CD4-positive, alpha-beta T cell treated with Interleukin-4 for 4 hours (primary cell): Measurements from ENCODE around the gene SLC16A7.

Experiments
- DNase-seq: peaks from one replicate; pipeline ENCODE4 v3.0.0-alpha.2; 2020

Gene SLC16A7

GRCh38 chr12:59672273-59672672 is 76.4 kb downstream of the SLC16A7 start:
- no peak for DNase-seq

- no peak for DNase-seq
These were observed 79.6 kb downstream of the SLC16A7 start for GRCh38 chr12:59675461-59675860.

- no peak for DNase-seq
These were observed 82.0 kb downstream of the SLC16A7 start for GRCh38 chr12:59677857-59678256.

GRCh38 chr12:59678759-59679411 is 83.1 kb downstream of the SLC16A7 start:
- no peak for DNase-seq

- no peak for DNase-seq
These were observed 93.9 kb downstream of the SLC16A7 start for GRCh38 chr12:59689776-59690175.

- no peak for DNase-seq
These were observed 99.5 kb downstream of the SLC16A7 start for GRCh38 chr12:59695379-59695778.

GRCh38 chr12:59698600-59698999 is 102.8 kb downstream of the SLC16A7 start:
- no peak for DNase-seq

GRCh38 chr12:59699421-59700152 is 103.8 kb downstream of the SLC16A7 start:
- no peak for DNase-seq

- DNase-seq, result no peak
These were observed 104.3 kb downstream of the SLC16A7 start for GRCh38 chr12:59700153-59700450.

GRCh38 chr12:59708064-59708463 is 112.2 kb downstream of the SLC16A7 start:
- no peak for DNase-seq

- DNase-seq, result no peak
These were observed 112.7 kb downstream of the SLC16A7 start for GRCh38 chr12:59708484-59708883.

- DNase-seq, result no peak
These were observed 114.3 kb downstream of the SLC16A7 start for GRCh38 chr12:59710004-59710628.

- DNase-seq, result no peak
These were observed 115.1 kb downstream of the SLC16A7 start for GRCh38 chr12:59710964-59711363.

GRCh38 chr12:59715434-59715833 is 119.6 kb downstream of the SLC16A7 start:
- no peak for DNase-seq

GRCh38 chr12:59716043-59716442 is 120.2 kb downstream of the SLC16A7 start:
- DNase-seq, result no peak

GRCh38 chr12:59717436-59717835 is 121.6 kb downstream of the SLC16A7 start:
- DNase-seq, result no peak

GRCh38 chr12:59719701-59720100 is 123.9 kb downstream of the SLC16A7 start:
- no peak for DNase-seq

GRCh38 chr12:59723520-59723919 is 127.7 kb downstream of the SLC16A7 start:
- DNase-seq, result no peak

- no peak for DNase-seq
These were observed 128.3 kb downstream of the SLC16A7 start for GRCh38 chr12:59724011-59724695.

- DNase-seq, result no peak
These were observed 137.4 kb downstream of the SLC16A7 start for GRCh38 chr12:59733200-59733599.

GRCh38 chr12:59734371-59734770 is 138.5 kb downstream of the SLC16A7 start:
- no peak for DNase-seq

GRCh38 chr12:59735231-59735630 is 139.4 kb downstream of the SLC16A7 start:
- DNase-seq, result no peak

- DNase-seq, result no peak
These were observed 140.5 kb downstream of the SLC16A7 start for GRCh38 chr12:59736359-59736758.

- DNase-seq, result no peak
These were observed 141.0 kb downstream of the SLC16A7 start for GRCh38 chr12:59736786-59737185.
